Muscle of back (tissue), 11 donors: ENCODE measurements around the gene SAT2. TPM values are rescaled to one million over a fixed set of nuclear protein-coding genes. Genes with fewer than 3 reads are reported as not detected.
"Not testable (repeated sequence)": the region's sequence is repeated elsewhere in the genome, so short reads cannot be mapped to it uniquely, and the experiment has no call there.

ENCODE experiments used
- DNase-seq, 3 donors: peaks; one replicate each; pipeline versions ENCODE4 v3.0.0 to v3.0.0-alpha.2; 2013
- polyA plus RNA-seq, 10 donors: library from polyadenylated mRNA; unstranded; fragments of 120-200 nt; gene quantifications; one replicate each; pipeline ENCODE4 v1.2.1, GENCODE V29; 2013; ENCODE audit not compliant: insufficient read length in 10 of 10

SAT2 gene
- polyA plus RNA-seq, 10 donors: 62.1 to 80.1 (median 77.9) TPM

GRCh38 chr17:7606280-7606679 lies 21.3 kb downstream of the SAT2 start:
- DNase-seq: no peak

GRCh38 chr17:7597561-7597960 lies 30.1 kb downstream of the SAT2 start:
- DNase-seq: not testable (repeated sequence)

- DNase-seq: no peak
These were observed 34.3 kb downstream of the SAT2 start for GRCh38 chr17:7593296-7593695.

GRCh38 chr17:7592422-7593021 lies 35.1 kb downstream of the SAT2 start:
- DNase-seq: no peak

- no peak for DNase-seq
These were observed 36.0 kb downstream of the SAT2 start for GRCh38 chr17:7591596-7591995.

GRCh38 chr17:7590743-7591142 lies 36.9 kb downstream of the SAT2 start:
- no peak for DNase-seq

- DNase-seq: peak in 1 of 3 donors; percentile 70
These were observed 37.5 kb downstream of the SAT2 start, which contains the start of gene SOX15 for GRCh38 chr17:7589891-7590691. Gene SOX15, minus strand, starts transcription at chr17:7590094. Its CDS starts 418 bp downstream, at chr17:7589676.

GRCh38 chr17:7589204-7589868 lies 38.3 kb downstream of the SAT2 start:
- peak; percentile 80 to 95 (median 93) for DNase-seq

- DNase-seq: no peak
These were observed 38.9 kb downstream of the SAT2 start for GRCh38 chr17:7588553-7589203.

GRCh38 chr17:7587420-7588151 lies 40.0 kb downstream of the SAT2 start:
- DNase-seq: peak in 2 of 3 donors; percentile 75 to 82

- DNase-seq: no peak
These were observed 40.8 kb downstream of the SAT2 start for GRCh38 chr17:7586673-7587419.

- DNase-seq: peak; percentile 98 to 100 (median 99)
These were observed 44.1 kb downstream of the SAT2 start, which contains the start of gene MPDU1 for GRCh38 chr17:7583253-7584109. Gene MPDU1, plus strand, starts transcription at chr17:7583852. Its CDS starts 11 bp downstream, at chr17:7583863.

GRCh38 chr17:7582396-7583252 lies 45.0 kb downstream of the SAT2 start:
- DNase-seq: peak in 1 of 3 donors; percentile 44

GRCh38 chr17:7580604-7581575 lies 46.7 kb downstream of the SAT2 start:
- DNase-seq: no peak

GRCh38 chr17:7579834-7580603 lies 47.6 kb downstream of the SAT2 start:
- DNase-seq: no peak
